NCI-H524 (cell line): ENCODE results near the gene SLAIN1.

Experiments
- DNase-seq, 2 experiments: peaks; one replicate each; lab custom pipeline; 2025; lab: John Stamatoyannopoulos, UW

SLAIN1 gene

GRCh38 chr13:77714119-77714755, 16.8 kb downstream of the SLAIN1 start:
- no peak for DNase-seq

GRCh38 chr13:77715233-77715891, 17.9 kb downstream of the SLAIN1 start:
- DNase-seq, result no peak

- DNase-seq, result no peak
Observed at GRCh38 chr13:77716692-77717091, 19.2 kb downstream of the SLAIN1 start.

GRCh38 chr13:77717508-77717907, 20.0 kb downstream of the SLAIN1 start:
- no peak for DNase-seq

GRCh38 chr13:77719128-77719527, 21.6 kb downstream of the SLAIN1 start:
- no peak for DNase-seq

- DNase-seq, result no peak
Observed at GRCh38 chr13:77720988-77721387, 23.5 kb downstream of the SLAIN1 start.

- no peak for DNase-seq
Observed at GRCh38 chr13:77724092-77724491, 26.6 kb downstream of the SLAIN1 start.

- no peak for DNase-seq
Observed at GRCh38 chr13:77725071-77725470, 27.6 kb downstream of the SLAIN1 start.

GRCh38 chr13:77728265-77729125, 31.0 kb downstream of the SLAIN1 start:
- peak; percentile 85 to 94 for DNase-seq

- DNase-seq, result no peak
Observed at GRCh38 chr13:77729502-77730221, 32.2 kb downstream of the SLAIN1 start.

GRCh38 chr13:77730572-77730971, 33.1 kb downstream of the SLAIN1 start:
- no peak for DNase-seq

- DNase-seq, result no peak
Observed at GRCh38 chr13:77732287-77732686, 34.8 kb downstream of the SLAIN1 start.

GRCh38 chr13:77733674-77734073, 36.2 kb downstream of the SLAIN1 start:
- peak; percentile 90 to 97 for DNase-seq

GRCh38 chr13:77737583-77738200, 40.2 kb downstream of the SLAIN1 start:
- peak; percentile 16 to 26 for DNase-seq

GRCh38 chr13:77740097-77740735, 42.7 kb downstream of the SLAIN1 start:
- DNase-seq, result no peak

- no peak for DNase-seq
Observed at GRCh38 chr13:77740931-77741596, 43.6 kb downstream of the SLAIN1 start.

GRCh38 chr13:77741597-77741972, 44.1 kb downstream of the SLAIN1 start:
- DNase-seq, result no peak

GRCh38 chr13:77742801-77743200, 45.3 kb downstream of the SLAIN1 start:
- no peak for DNase-seq

- DNase-seq, result no peak
Observed at GRCh38 chr13:77745784-77746183, 48.3 kb downstream of the SLAIN1 start.

- no peak for DNase-seq
Observed at GRCh38 chr13:77749344-77749880, 51.9 kb downstream of the SLAIN1 start.
